HCT116 (cell line): ENCODE measurements around the gene KIRREL3. TPM values are rescaled to one million over a fixed set of nuclear protein-coding genes. Genes with fewer than 3 reads are reported as not detected.
A peak's percentile ranks its signal among the peaks of the same experiment; 100 is the strongest.

Experiments
- ATAC-seq: fragments of 200-7000 bp; cut with Tn5 transposase; 2 replicates; pipeline ENCODE4 v1.9.1; 2020; ENCODE audit warnings: mild to moderate bottlenecking, moderate library complexity
- BruUV-seq: library from RNA; stranded (reverse); fragments of 400-500 nt; replicated peaks from 2 replicates; lab custom pipeline; 2021; lab: Mats Ljungman, UMichigan
- CTCF ChIA-PET: fragments of 300-600 bp; sonication (Branson Sonifier 250); formaldehyde crosslinking; loops from one replicate; lab custom pipeline; 2021; ENCODE audit warnings: antibody characterized with exemption; lab: Charles Lee
- POLR2A ChIA-PET: fragments of 300-600, 350-600 bp; sonication (Branson Sonifier 250); formaldehyde crosslinking; loops from one replicate; lab custom pipeline; 2021; ENCODE audit warnings: antibody characterized with exemption; lab: Charles Lee
- RAD21 ChIA-PET, 2 experiments: fragments of 300-600 bp; sonication (Branson Sonifier 250); formaldehyde crosslinking; loops; one replicate each; lab custom pipeline; 2023; ENCODE audit warnings: low total read pairs in 2 of 2; ENCODE audit not compliant: uncharacterized antibody in 2 of 2, unreplicated experiment in 2 of 2, low non-redundant PET in 1 of 2; lab: Charles Lee
- DNase-seq: peaks from one replicate; pipeline ENCODE4 v3.0.0-alpha.2; 2010; ENCODE audit warnings: low read depth, low spot score
- H2AFZ ChIP-seq: fragments of 200-600 bp; shearing (Covaris generic), sonication (generic); 2 replicates; pipeline ENCODE4 v1.6.1; 2017; ENCODE audit warnings: low read depth, mixed run types, mixed read lengths, antibody characterized with exemption, low read length; ENCODE audit not compliant: poor library complexity, severe bottlenecking
- H3K27ac ChIP-seq: 2 replicates; pipeline ENCODE4 v1.5.1; 2012; ENCODE audit warnings: low read depth, low read length
- H3K27me3 ChIP-seq: fragments of 200-600 bp; sonication (generic); 2 replicates; pipeline ENCODE4 v1.6.1; 2016; ENCODE audit warnings: mixed run types, low read length, mixed read lengths; ENCODE audit not compliant: insufficient read depth
- H3K36me3 ChIP-seq, 2 experiments: fragments of 200-500 bp in 1 of 2; fragments of 200-600 bp in 1 of 2; sonication (Bioruptor generic) in 1 of 2; sonication (generic) in 1 of 2; 2 replicates each; pipeline versions ENCODE4 v1.5.1 to v1.6.1; 2014 to 2016; ENCODE audit warnings: low read length in 2 of 2, inconsistent platforms in 1 of 2, mixed read lengths in 1 of 2, mixed run types in 1 of 2; ENCODE audit not compliant: insufficient read depth in 2 of 2, control insufficient read depth in 1 of 2
- H3K4me1 ChIP-seq, 2 experiments: fragments of 200-600 bp in 1 of 2; sonication (generic) in 1 of 2; 2 replicates each; pipeline versions ENCODE4 v1.5.1 to v1.6.1; 2012 to 2017; ENCODE audit warnings: low read length in 2 of 2, inconsistent platforms in 1 of 2, mild to moderate bottlenecking in 1 of 2, mixed read lengths in 1 of 2, mixed run types in 1 of 2, moderate library complexity in 1 of 2; ENCODE audit not compliant: insufficient read depth in 2 of 2, control insufficient read depth in 1 of 2
- H3K4me2 ChIP-seq: fragments of 200-600 bp; sonication (generic); 2 replicates; pipeline ENCODE4 v1.6.1; 2017; ENCODE audit warnings: mixed run types, low read length, mixed read lengths
- H3K4me3 ChIP-seq, 2 experiments: fragments of 200-600 bp in 1 of 2; sonication (generic) in 1 of 2; replicated peaks in 1 of 2; 2 replicates each; pipeline ENCODE4 v1.5.1; 2011 to 2016; ENCODE audit warnings: low read length in 2 of 2, control low read depth in 1 of 2, low read depth in 1 of 2, mild to moderate bottlenecking in 1 of 2, mixed read lengths in 1 of 2, mixed run types in 1 of 2
- H3K79me2 ChIP-seq: fragments of 200-600 bp; sonication (generic); 2 replicates; pipeline ENCODE4 v1.6.1; 2017; ENCODE audit warnings: mild to moderate bottlenecking, mixed run types, low read length, moderate library complexity, mixed read lengths; ENCODE audit not compliant: insufficient read depth
- H3K9ac ChIP-seq: fragments of 200-600 bp; sonication (generic); 2 replicates; pipeline ENCODE4 v1.6.1; 2016; ENCODE audit warnings: low read length, mixed read lengths
- H3K9me2 ChIP-seq: fragments of 200-600 bp; sonication (generic), shearing (Covaris generic); 2 replicates; pipeline ENCODE4 v1.6.1; 2017; ENCODE audit warnings: mixed run types, mild to moderate bottlenecking, moderate library complexity; ENCODE audit not compliant: insufficient read depth
- H3K9me3 ChIP-seq, 2 experiments: fragments of 200-500 bp in 1 of 2; fragments of 200-600 bp in 1 of 2; sonication (Bioruptor generic) in 1 of 2; sonication (generic) in 1 of 2; 2 replicates each; pipeline ENCODE4 v1.6.1; 2014 to 2017; ENCODE audit warnings: low read length in 2 of 2, mixed read lengths in 2 of 2, inconsistent platforms in 1 of 2, low read depth in 1 of 2, mild to moderate bottlenecking in 1 of 2, mixed run types in 1 of 2, moderate library complexity in 1 of 2; ENCODE audit not compliant: control insufficient read depth in 1 of 2, insufficient read depth in 1 of 2
- H4K20me1 ChIP-seq: fragments of 200-600 bp; sonication (generic), shearing (Covaris generic); 2 replicates; pipeline ENCODE4 v1.6.1; 2017; ENCODE audit warnings: mixed run types, mild to moderate bottlenecking, moderate library complexity; ENCODE audit not compliant: insufficient read depth
- CTCF ChIP-seq, 3 experiments: fragments of 200-600 bp in 1 of 3; sonication (generic) in 1 of 3; IDR thresholded peaks in 2 of 3; conservative IDR thresholded peaks in 1 of 3; 2 replicates each; pipeline ENCODE4 v1.5.1; 2012 to 2017; ENCODE audit warnings: low read depth in 2 of 3, low read length in 2 of 3, antibody characterized with exemption in 1 of 3, borderline replicate concordance in 1 of 3, control low read depth in 1 of 3, mild to moderate bottlenecking in 1 of 3, mixed read lengths in 1 of 3, mixed run types in 1 of 3, moderate library complexity in 1 of 3; ENCODE audit not compliant: insufficient read depth in 1 of 3
- MAX ChIP-seq: IDR thresholded peaks from 2 replicates; pipeline ENCODE4 v1.6.1; 2012
- POLR2AphosphoS5 ChIP-seq: IDR thresholded peaks from 2 replicates; pipeline ENCODE4 v1.6.1; 2011; ENCODE audit warnings: mild to moderate bottlenecking, low read depth, low read length, moderate library complexity
- RAD21 ChIP-seq: IDR thresholded peaks from 2 replicates; pipeline ENCODE4 v1.6.1; 2012; ENCODE audit warnings: low read depth, mild to moderate bottlenecking
- REST ChIP-seq: IDR thresholded peaks from 2 replicates; pipeline ENCODE4 v1.6.1; 2012; ENCODE audit warnings: low read depth
- intact Hi-C: fragments of 100-400 bp; cut with micrococcal nuclease; formaldehyde crosslinking; loops from 2 replicates; pipeline ENCODE4 v1.10.0; 2022
- total RNA-seq: library from RNA; stranded (reverse); gene quantifications from one replicate; pipeline ENCODE4 v1.2.1, GENCODE V29; 2021; ENCODE audit not compliant: unreplicated experiment

The KIRREL3 gene
- total RNA-seq, 1 experiment from 2014 or later = not detected

GRCh38 chr11:126718276-126718675 is 282.3 kb downstream of the KIRREL3 start:
- no peaks in the 10 kb centered on the region for H3K9me2 ChIP-seq
- ChIA-PET POLR2A (no interaction called here), CTCF (no interaction called here), RAD21 (no interaction called here)
- peaks cover 40% of the 10 kb centered on the region for H3K27me3 ChIP-seq
- BruUV-seq = no TSS peak
- no peaks in the 10 kb centered on the region for H3K79me2 ChIP-seq
- no peak overlapping the region for H3K27ac ChIP-seq
- no peak overlapping the region for H3K4me2 ChIP-seq
- no peaks in the 10 kb centered on the region for H3K36me3 ChIP-seq
- no peaks in the 10 kb centered on the region for H4K20me1 ChIP-seq
- no peak for DNase-seq
- intact Hi-C loops = loop anchor here (5.0 kb wide), 1 partner anchor 629 kb away; no protein-coding TSS in a partner anchor
- no peaks in the 10 kb centered on the region for H3K9me3 ChIP-seq
- H3K9ac ChIP-seq = no peak overlapping the region
- H3K4me1 ChIP-seq = no peaks in the 10 kb centered on the region
- TF ChIP-seq MAX = no peak
- TF ChIP-seq POLR2AphosphoS5 = no peak
- no peak for TF ChIP-seq REST
- no peak for ATAC-seq
- no peak overlapping the region for H2AFZ ChIP-seq
- H3K4me3 ChIP-seq = no peak overlapping the region

- CTCF ChIA-PET = interaction anchor here (0.6 to 1.0 kb wide), 2 partner anchors 10 to 12 kb away, joined by 3 read pairs; no protein-coding TSS in a partner anchor
- no TSS peak for BruUV-seq
Measured at GRCh38 chr11:126716456-126717083, 284.0 kb downstream of the KIRREL3 start.

More at GRCh38 chr11:126716456-126717083, 284.0 kb downstream of the KIRREL3 start:
- Histone ChIP-seq H3K36me3 (no peaks in the 10 kb centered on the region), H3K27ac (no peak overlapping the region), H4K20me1 (no peaks in the 10 kb centered on the region), H3K9me2 (no peaks in the 10 kb centered on the region), H3K9me3 (no peaks in the 10 kb centered on the region), H3K4me3 (no peak overlapping the region), H2AFZ (no peak overlapping the region), H3K4me2 (no peak overlapping the region), H3K79me2 (no peaks in the 10 kb centered on the region), H3K4me1 (no peaks in the 10 kb centered on the region), H3K27me3 (peaks cover 42% of the 10 kb centered on the region), H3K9ac (no peak overlapping the region)
- POLR2A ChIA-PET = no interaction called here
- TF ChIP-seq RAD21 = peak; percentile 66
- TF ChIP-seq CTCF (IDR thresholded peaks at IDR 0.05 in 2 of 3, conservative IDR thresholded peaks at IDR 0.05 in 1 of 3; ENCODE audit: borderline replicate concordance in 1 of 3, insufficient read depth in 1 of 3, low read depth in 2 of 3, low read length in 2 of 3) = peak; percentile 36 to 76 (median 72); a peak in 5 of 6 replicates
- no peak for TF ChIP-seq MAX
- peak; percentile 26 for DNase-seq
- RAD21 ChIA-PET = no interaction called here
- intact Hi-C loops = loop anchor here (1.0 to 5.0 kb wide), 2 partner anchors 274 to 631 kb away; no protein-coding TSS in a partner anchor
- ATAC-seq = peak; percentile 92
